HCEC 1CT (cell line): ENCODE data around the gene AGPAT3.

Experiments
- DNase-seq: peaks from one replicate; pipeline ENCODE4 v3.0.0-alpha.2; 2017

Gene AGPAT3

DNA sequence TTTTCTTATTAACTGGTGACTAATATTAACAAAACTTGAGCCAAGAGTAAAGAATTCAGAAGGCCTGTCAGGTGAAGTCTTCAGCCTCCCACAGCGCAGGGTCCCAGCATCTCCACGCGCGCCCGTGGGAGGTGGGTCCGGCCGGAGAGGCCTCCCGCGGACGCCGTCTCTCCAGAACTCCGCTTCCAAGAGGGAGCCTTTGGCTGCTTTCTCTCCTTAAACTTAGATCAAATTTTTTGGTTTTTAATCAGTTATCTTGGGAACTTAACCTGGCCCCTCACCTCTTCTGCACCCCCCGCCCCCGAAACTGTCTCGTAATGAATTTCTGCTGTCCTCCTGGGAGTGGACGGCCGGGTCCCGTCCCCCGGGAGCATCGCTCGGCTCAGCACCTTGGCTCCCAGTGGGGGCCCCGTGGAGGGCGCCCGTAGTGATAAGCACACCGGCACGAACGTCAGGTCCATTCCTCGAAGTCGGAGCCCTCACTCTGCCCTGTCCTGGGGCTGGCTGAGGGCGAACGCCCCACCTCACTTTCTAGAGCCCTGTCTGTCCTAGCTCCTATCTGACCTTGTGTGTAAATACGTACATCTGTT lies 117.6 kb downstream of the AGPAT3 start:
- DNase-seq, result no peak

DNA sequence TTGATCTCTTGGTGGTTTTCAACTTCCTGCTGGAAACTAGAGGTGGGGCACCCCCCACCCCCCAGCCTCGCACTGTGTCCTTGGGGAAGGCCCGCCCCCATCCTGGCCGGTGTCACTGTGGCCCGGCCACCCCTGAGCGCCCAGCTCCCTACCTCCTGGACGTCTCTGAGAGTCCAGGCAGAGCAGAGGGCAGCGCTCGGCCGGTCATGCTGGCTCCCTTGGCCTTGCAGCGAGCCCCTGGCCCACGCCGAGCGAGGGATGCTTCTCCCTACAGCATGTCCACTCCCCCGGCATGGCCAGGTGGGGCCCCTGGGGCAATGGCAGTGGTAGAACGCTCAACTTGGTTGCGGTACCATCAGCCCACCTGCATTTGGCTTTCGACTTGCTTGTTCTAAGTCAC lies 118.4 kb downstream of the AGPAT3 start:
- no peak for DNase-seq

DNA sequence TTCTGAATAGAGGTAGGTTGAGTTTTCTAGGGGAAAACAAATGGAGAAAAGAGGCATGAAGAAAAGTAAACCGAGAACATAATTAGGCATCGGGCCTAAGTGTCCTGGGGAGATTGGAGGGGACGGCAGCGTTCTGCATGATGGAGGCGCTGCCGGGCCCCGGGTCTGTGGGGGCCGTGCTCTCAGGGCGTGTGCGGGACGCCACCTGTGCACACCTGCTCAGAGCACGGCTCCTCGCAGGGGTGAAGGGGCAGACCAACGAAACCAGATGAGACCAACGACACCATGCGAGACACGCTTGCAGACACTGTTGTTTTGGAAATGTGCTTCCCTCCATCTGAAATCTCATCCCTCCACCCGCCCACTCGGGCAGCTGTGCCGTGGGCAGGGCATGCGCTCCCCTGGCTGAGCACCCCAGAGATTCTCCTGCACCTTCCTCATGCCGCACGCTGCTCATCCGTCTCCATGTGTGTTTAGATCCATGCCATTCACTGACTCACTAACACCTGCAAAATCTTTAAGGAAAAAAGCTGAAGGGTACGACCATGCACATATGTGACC lies 118.9 kb downstream of the AGPAT3 start:
- no peak for DNase-seq

DNA sequence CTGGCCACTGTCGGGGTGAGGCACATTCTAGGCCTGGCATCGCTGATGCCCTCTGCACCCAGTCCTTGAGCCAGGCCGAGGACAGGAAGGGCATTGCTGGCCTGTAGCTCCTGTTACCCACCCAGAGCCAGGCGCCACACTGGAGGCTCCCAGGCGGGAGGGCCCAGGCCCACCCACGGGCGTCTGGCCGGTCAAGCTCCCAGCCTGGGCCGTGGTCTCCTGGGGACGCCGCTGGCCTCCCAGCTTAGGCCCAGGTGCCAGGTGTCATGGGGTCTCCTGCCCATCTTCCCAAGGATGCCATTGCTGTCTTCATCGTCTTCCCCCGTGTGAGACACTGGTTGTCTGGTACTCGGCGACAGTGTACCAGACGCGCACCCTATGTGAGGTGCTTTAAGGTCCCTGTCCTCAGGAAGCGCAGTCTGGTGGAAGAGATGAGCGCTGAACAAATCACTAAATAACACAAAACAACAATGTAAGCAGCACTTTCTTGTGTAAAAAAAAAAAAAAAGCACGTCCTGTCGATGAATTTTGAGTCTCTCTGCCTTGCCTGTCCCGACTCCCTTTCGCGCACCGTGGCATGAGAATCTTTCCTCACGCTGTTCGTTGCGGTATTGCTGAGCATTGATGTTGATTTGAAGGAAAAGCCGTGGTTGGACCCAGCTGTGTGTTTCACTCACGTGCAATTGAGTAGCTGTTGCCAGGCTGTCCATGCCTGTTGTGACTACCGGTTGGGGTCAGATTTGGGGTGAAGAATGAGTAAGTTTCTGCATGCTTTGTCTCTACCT lies 120.1 kb downstream of the AGPAT3 start:
- no peak for DNase-seq

DNA sequence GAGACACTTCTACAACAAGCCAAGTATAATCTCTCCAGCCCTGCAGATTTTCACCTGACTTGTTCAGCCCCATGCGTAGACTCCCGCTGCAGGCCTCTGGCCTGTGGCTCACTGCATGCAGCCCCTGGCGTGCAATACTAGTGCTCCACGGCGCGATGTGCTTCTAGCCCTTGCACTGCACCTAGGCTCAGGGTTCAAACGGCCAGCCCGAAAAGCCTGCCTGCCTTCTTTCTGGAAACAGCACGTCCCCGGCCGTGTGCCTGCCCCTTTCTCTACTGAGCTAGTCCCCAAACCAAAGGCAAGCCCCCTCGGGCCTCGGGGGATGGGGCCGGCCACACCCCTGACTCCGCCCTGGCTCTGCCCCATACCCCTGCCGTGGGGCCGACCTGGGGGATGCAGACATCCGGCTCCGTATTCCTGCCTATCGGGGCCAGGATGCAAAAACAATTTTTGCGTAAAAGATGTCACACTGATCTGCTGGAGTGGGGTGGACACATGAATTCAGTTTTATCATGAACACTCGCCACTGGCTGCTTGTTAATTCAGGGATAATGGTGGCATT lies 120.7 kb downstream of the AGPAT3 start:
- no peak for DNase-seq

DNA sequence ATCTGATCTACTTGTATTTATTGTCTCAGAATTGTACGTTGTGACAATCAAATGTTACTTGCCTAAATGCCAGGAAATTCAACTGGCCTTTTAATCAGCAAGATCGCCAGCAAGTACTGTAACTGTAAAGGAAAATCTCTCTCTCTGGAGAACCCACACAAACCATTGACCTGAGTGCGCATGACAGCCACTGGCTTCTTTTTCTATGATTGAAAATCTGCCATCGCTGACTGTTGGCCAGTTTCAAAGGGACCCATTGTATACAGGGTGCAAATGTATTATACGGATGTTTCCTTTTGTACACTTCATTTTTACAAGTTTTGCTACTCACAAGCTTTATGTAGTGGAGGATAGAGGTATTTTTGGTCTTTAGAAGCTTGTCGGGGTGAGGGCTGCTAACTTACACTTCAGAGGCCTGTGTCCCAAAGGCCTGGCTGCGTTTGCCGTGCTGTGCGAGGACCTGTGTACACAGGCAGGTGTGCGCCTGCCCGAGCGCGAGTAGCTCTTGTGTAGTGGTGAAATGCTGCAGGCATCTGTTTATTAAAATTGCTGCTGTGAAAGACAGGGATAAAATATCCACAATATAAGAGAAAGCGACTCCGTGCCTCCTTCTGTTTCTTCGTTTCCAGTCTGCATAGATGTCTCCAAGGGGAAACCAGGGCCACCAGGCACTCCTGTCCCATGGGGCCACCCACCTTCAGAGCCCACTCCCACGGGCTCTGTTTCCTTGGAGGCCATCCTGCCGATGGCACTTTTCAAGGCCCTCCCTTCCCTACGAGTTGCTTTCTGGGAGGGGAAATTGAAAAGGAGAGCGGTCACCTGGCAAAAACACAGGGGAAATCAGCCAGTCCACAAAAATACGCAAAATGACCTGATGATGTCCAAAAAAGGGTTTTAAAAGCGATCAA lies 121.8 kb downstream of the AGPAT3 start:
- no peak for DNase-seq

DNA sequence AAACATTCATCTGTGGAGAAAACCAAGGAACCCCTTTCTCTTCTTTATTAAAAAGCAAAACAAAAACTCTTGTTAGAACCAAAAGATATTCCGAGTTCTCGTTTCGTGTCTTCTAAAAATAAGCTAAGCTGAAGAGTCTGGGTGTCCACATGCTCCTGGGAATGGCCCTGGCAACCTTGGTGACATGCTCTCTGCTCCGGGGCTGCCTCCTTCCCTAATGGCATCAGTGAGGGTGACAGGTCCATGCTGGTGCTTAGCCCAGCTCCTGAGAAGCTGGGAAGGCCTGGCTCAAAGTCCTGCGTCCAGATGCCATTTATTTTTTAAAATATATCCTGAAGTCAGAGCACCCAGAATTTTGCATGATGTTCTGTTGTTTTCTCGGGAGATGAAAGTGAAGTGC lies 122.5 kb downstream of the AGPAT3 start:
- DNase-seq, result no peak

DNA sequence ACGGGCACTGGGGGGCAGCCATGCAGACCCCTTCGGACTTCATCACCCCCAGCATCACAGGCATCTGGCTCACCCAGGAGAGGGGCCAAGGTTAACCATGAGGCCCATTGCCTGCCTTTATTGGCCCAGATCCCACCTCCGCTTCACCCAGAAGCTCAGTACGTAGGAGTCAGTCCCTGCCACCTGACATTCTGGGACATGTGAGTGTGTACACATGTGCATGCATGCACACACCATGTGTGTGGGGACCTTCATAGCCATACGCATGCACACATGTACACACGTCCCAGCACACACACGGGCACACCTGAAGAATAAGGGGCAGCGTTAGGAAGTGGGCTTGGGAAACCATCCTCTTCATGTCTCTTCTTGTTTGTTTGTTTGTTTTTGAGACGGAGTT lies 123.0 kb downstream of the AGPAT3 start:
- no peak for DNase-seq

DNA sequence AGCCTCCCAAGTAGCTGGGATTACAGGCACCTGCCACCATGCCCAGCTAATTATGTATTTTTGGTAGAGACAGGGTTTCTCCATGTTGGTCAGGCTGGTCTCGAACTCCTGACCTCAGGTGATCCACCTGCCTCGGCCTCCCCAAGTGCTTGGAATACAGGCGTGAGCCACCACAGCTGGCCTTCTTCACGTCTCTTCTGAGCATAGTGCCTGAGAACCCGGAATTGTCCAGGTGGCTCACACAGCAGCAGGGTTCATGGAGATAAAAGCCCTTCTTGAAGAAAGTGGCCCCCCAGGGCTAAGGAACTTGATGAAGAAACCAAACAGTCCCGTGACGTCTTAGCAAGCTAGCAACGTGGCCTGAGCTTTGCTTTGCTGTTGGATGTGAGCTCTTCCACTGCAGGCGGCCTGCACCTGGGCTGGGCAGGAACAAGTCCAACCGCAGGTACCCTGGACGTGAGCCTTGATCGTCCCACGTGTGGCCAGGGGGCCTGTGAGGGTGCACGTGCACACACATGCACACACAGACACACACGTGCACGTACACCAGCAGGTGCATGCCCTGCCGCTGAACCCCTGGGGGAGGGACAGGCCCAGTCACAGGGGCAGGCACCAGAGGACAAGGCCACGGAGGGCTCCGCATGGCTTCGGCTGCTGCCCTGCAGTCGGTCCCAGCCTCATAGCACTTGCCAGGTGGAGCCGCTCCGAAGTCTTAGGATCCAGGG lies 123.6 kb downstream of the AGPAT3 start:
- DNase-seq, result no peak

DNA sequence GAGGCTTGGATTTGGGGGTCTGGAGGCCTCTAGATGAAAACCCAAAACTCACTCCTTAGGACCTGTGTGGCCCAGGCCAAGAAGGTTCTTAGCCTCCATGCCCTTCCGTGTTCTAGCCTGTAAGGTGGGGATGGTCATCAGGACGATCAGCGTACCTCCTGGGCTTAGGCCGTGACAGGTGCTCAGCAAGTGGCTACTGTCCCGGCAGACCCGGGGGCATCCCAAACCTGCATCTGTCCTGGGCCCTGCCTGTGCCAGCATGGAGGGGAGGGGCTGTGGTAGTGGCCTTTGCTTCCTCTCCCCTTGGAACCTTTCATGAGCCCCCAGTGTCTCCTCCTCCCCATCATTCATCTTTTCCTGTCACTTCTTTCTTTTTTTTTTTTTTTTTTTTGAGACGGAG lies 124.4 kb downstream of the AGPAT3 start:
- no peak for DNase-seq

DNA sequence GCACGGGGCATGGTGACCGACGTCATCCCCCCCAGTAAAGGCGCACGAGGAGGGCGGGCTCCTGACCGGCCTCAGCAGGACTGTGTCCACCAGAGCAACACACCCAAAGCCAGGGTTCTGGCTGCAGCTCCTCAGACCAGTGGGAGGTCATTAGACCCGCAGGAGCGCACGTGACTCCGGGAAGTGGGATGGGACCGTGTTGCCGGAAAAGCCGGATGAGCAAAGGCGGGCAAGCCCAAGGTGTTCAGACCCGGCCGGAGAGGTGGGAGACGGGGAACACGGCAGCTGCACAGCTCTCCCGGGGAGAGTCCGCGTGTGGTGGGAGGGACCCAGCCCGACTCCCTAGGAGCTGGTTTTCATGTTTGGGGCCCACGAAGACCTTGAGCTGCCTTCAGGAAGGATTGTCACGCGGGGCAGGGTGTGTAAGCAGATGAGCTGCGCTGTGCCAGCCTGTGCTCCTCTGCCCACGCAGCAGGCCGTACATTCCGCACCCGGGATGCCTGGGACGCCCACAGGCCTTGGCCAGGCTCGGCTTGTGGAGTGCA lies 126.5 kb downstream of the AGPAT3 start:
- DNase-seq, result no peak

DNA sequence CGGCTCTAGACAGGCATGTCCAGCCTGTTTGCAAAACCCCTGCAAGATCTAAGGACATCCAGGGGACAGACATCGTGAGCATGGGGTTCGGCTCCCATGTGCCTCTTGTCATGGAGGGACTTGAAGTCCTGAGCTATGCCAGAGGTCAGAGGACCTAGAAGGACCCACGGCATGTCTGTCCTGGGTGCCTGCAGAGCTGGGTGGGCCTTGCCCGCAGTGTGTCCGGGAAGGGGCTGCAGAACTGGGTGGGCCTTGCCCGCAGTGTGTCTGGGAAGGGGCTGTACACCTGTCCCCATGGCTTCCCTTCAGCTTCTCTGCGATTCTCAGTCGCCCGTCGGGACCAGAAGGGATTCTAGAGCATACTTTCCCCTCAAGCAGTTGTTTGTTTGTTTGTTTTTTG lies 127.1 kb downstream of the AGPAT3 start:
- DNase-seq, result no peak

DNA sequence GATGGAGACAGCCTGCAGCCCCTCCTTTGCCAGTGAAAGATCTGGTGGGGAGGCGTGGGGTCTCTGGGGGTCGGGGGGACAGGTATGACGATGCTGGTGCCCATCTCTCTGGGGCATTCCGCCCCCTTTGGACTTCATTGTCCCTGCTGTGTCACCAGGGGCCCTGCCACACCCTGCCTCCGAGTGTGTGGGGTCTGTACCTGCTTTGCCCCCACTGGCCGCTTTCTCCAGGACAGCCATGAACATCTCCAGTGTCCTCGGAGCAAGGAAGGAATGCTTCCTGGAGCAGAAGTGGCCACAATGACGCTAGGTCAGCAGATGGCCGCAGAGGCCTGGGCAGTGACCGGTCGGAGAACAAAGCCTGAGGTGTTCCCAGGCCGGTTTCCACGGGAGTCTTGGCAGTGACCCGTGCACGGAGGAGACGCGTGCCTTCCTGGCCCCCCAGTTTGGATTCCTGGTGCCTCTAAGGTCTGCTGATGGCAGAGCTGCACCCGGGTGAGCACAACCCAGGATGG lies 128.5 kb downstream of the AGPAT3 start:
- DNase-seq, result no peak

DNA sequence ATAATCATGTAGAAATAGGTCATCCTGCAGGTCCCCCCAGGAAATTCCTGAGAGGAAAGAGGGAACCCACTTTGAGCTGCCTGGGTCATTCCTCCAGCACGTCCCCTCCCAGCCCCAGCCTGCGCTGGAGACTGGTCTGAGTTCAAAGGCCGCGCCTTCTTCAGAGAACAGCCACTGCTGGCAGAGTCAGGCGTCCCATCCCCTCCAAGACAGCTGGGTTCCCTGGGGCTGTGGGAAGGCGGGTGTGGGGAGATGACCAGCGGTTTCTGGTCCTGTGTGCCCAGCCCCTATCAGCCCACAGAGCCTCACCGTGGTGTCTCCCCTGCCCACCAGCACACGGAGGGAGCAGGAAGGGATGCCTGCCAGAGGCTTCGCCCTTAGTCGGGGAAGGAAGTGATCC lies 129.1 kb downstream of the AGPAT3 start:
- no peak for DNase-seq

DNA sequence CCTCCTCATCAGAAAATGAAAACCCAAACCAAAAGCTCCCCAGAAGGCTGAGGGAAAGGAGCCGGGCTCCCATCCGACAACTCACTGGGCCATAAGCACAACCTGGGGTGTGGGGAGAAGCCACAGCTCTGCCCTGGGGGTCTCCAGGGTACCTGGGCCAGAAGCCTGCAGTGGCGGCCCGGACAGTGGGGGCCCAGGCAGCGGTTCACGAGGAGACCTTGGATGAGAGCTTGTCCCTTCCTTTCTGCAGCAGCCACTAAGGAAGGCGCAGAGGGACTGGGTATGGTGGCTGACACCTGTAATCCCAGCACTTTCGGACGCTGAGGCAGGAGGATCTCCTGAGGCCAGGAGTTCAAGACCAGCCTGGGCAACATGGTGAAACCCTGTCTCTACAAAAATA lies 129.6 kb downstream of the AGPAT3 start:
- DNase-seq, result no peak

DNA sequence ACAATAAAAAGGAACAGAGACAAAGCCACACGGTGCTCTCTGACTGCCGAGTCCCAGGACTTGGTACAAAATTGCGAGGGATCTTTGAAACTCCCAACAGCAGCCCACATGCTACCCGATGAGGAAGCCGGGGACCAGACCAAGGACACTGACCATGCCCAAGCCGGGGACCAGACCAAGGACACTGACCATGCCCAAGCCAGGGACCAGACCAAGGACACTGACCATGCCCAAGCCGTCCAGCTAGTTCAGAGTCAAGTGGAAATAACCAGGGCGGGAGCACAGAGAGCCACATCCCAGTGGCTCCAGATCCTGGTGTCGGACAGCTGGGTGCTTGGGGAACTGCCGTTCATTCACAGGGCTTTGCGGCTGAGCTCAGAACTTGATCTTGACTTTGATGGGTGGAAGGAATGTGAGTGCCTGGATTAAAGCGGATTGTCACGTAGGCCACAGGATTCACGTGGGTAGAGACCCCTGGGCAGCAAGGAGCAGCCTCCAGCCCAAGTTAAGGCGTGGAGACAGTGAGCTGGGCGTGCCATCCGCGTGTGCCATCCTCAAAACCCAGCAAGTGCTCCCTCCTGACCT lies 130.6 kb downstream of the AGPAT3 start:
- DNase-seq, result no peak

DNA sequence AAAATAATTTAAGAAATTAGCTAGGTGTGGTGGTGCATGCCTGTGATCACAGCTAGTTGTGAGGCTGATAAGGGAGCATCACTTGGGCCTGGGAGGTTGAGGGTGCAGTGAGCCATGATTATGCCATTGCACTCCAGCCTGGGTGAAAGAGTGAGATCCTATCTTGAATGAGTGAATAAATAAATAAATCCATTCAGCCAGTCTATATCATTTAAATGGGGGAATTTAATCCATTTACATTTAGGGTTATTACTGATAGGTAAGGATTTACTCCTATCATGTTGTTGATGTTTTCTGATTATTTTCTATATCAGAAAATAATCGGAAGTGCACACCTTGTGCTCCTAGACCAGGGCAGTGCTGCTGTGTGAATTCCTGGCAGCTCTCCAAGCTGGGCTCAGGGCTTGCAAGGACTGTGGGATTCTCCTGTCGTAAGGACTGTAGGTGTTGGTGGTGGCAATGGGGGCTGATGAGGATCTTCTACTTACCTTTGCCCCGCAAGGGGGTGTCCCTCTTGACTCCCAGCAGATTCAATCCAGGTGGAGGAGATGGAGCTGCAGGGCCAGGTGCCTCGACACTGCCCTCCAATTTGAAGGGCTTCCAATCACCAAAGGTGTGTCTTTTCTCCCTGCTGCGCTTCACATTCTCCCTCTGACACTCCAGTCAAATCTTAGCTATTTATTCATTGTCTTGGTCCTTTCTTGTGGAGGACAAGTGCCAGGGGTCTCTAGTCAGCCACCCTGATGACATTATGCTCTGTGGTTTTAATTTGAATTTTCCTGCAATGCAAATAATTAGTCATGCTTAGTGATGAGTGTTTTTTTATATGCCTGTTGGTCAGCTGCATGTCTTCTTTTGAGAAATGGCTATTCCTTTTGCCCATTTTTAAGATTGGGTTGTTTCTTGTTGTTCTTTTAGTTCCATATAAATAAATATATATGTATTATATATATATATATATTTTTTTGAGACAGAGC lies 133.0 kb downstream of the AGPAT3 start:
- DNase-seq, result no peak

DNA sequence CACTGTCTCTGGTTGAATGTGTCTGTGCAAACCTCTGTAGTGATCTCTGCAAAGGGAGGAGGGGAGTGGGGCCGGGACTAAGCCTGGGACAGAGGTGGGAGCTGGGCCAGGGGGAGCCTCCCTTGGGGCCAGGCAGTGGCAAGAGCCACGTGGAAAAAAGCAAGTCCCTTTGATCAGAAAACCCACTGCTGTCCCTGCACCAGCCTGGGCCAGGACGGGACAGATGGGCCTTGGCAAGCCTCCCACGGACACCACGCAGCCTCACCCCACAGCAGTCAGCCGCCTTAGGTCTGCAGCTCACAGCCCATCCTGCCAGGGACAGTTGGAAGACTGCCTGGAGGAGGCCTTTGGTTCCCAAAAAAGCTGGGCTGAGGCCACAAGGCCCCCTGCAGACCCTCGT lies 135.3 kb downstream of the AGPAT3 start:
- DNase-seq, result no peak

DNA sequence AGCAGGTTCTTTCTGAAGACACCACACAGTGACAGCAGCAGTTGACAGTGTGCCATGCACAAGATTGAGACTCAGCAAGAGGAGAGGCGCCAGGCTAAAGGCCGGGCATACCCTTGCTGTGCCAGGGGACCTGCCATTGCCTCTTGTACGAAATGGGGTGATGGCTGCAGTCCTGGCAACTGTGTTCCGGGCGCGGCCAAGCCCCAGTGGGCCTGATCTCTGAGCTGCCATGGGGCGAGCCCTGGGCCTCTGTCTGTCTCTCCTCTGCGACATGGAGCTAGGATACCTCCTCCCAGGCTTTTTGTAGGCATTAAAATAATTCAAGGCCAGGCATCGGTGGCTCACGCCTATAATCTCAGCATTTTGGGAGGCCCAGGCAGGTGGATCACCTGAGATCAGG lies 137.5 kb downstream of the AGPAT3 start:
- DNase-seq, result no peak

DNA sequence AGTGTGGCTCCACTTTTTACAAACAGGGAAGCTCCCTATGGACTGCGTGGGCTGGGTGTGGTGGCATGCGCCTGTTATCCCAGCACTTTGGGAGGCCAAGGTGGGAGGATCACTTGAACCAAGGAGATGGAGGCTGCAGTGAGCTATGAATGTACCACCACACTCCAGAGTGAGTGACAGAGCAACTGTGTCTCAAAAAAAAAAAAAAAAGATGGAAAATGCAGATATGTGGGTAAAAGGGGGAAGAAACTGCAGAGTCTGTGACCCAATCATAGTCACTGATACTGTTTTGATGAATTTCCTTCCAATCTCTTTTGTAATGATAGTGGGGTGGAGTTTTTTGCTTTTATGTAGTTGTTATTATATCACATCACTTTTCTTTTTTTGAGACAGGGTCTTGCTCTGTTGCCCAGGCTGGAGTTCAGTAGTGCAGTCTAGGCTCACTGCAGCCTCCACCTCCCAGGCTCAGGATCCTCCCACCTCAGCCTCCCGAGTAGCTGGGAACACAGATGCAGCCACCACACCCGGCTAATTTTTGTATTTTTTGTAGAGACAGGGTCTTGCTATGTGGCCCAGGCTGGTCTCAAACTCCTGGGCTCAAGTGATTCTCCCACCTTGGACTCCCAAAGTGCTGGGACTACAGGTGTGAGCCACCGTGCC lies 138.4 kb downstream of the AGPAT3 start:
- DNase-seq, result no peak
